H1 (cell line): Measurements from ENCODE around the gene DNM1L. TPM values are rescaled to one million over a fixed set of nuclear protein-coding genes. Genes with fewer than 3 reads are reported as not detected.

Source experiments
- CTCF ChIA-PET: fragments of 300-600 bp; sonication (Branson Sonifier 250); formaldehyde crosslinking; loops from one replicate; lab custom pipeline; 2021; ENCODE audit not compliant: partially characterized antibody; lab: Charles Lee
- POLR2A ChIA-PET: fragments of 300-600 bp; sonication (Branson Sonifier 250); formaldehyde crosslinking; loops from one replicate; lab custom pipeline; 2021; ENCODE audit warnings: inconsistent platforms; ENCODE audit not compliant: partially characterized antibody; lab: Charles Lee
- DNase-seq, 2 experiments: peaks; one replicate each; pipeline versions ENCODE4 v3.0.0 to v3.0.0-alpha.2; 2010 to 2022; ENCODE audit warnings: low spot score in 2 of 2, low read depth in 1 of 2, mixed read lengths in 1 of 2
- FAIRE-seq: peaks from 2 replicates; lab custom pipeline; 2011; peaks lifted over from hg19 to GRCh38; lab: Jason Lieb, UNC
- H2AFZ ChIP-seq: 2 replicates; pipeline ENCODE4 v1.8.1; 2012; ENCODE audit warnings: low read length, inconsistent platforms
- H2AK5ac ChIP-seq: 2 replicates; pipeline ENCODE4 v1.6.1; 2013; ENCODE audit warnings: low read depth, low read length
- H2BK120ac ChIP-seq: replicated peaks from 2 replicates; pipeline ENCODE3; 2013; ENCODE audit warnings: low read depth, low read length, inconsistent platforms
- H2BK12ac ChIP-seq: 2 replicates; pipeline ENCODE4 v1.6.1; 2013; ENCODE audit warnings: low read depth, low read length
- H2BK15ac ChIP-seq: 2 replicates; pipeline ENCODE4 v1.6.1; 2013; ENCODE audit warnings: low read length
- H2BK20ac ChIP-seq: 2 replicates; pipeline ENCODE4 v1.6.1; 2013; ENCODE audit warnings: low read length
- H2BK5ac ChIP-seq: 2 replicates; pipeline ENCODE4 v1.6.1; 2013; ENCODE audit warnings: low read depth, low read length
- H3K14ac ChIP-seq: 2 replicates; pipeline ENCODE4 v1.6.1; 2013; ENCODE audit warnings: inconsistent platforms; ENCODE audit not compliant: insufficient read length
- H3K18ac ChIP-seq: 2 replicates; pipeline ENCODE4 v1.6.1; 2013; ENCODE audit warnings: low read length; ENCODE audit errors: extremely low read depth
- H3K23ac ChIP-seq: 2 replicates; pipeline ENCODE4 v1.6.1; 2013; ENCODE audit warnings: inconsistent platforms; ENCODE audit not compliant: insufficient read length
- H3K23me2 ChIP-seq: 2 replicates; pipeline ENCODE4 v1.6.1; 2013; ENCODE audit warnings: low read depth, low read length
- H3K27ac ChIP-seq: 2 replicates; pipeline ENCODE4 v1.6.1; 2011; ENCODE audit warnings: low read depth, low read length, inconsistent platforms
- H3K27me3 ChIP-seq, 4 experiments: replicated peaks in 1 of 4; 1 replicate in 1 of 4; 2 replicates in 3 of 4; pipeline versions ENCODE4 v1.6.1 to v1.8.1; 2011 to 2013; ENCODE audit warnings: low read length in 3 of 4, mild to moderate bottlenecking in 3 of 4, inconsistent platforms in 2 of 4, mixed read lengths in 2 of 4, moderate library complexity in 1 of 4; ENCODE audit not compliant: control insufficient read depth in 3 of 4, insufficient read depth in 3 of 4; ENCODE audit errors: extremely low read depth in 1 of 4
- H3K36me3 ChIP-seq, 4 experiments: 2 replicates each; pipeline versions ENCODE4 v1.6.1 to v1.8.1; 2011 to 2013; ENCODE audit warnings: mild to moderate bottlenecking in 4 of 4, low read length in 3 of 4, moderate library complexity in 2 of 4, control low read depth in 1 of 4, inconsistent platforms in 1 of 4; ENCODE audit not compliant: insufficient read depth in 4 of 4, control insufficient read depth in 2 of 4
- H3K4ac ChIP-seq: replicated peaks from 2 replicates; pipeline ENCODE3; 2013; ENCODE audit warnings: low read length, low read depth, mixed read lengths, inconsistent platforms; ENCODE audit not compliant: insufficient read length
- H3K4me1 ChIP-seq, 4 experiments: replicated peaks in 1 of 4; 1 replicate in 1 of 4; 2 replicates in 3 of 4; pipeline versions ENCODE4 v1.6.1 to v1.8.1; 2011 to 2013; ENCODE audit warnings: low read length in 3 of 4, inconsistent platforms in 2 of 4, mixed read lengths in 1 of 4; ENCODE audit not compliant: insufficient read depth in 4 of 4, control insufficient read depth in 3 of 4
- H3K4me2 ChIP-seq, 2 experiments: 2 replicates each; pipeline versions ENCODE4 v1.6.1 to v1.8.1; 2011 to 2013; ENCODE audit warnings: low read depth in 2 of 2, low read length in 2 of 2, control low read depth in 1 of 2, inconsistent platforms in 1 of 2, mild to moderate bottlenecking in 1 of 2; ENCODE audit not compliant: insufficient read depth in 1 of 2
- H3K4me3 ChIP-seq, 4 experiments: fragments of 200-600, 300-600 bp in 1 of 4; sonication (generic), shearing (Covaris generic), sonication (Bioruptor Twin) in 1 of 4; 2 replicates each; pipeline versions ENCODE4 v1.5.1 to v1.8.1; 2011 to 2016; ENCODE audit warnings: low read length in 4 of 4, low read depth in 3 of 4, control low read depth in 2 of 4, inconsistent platforms in 2 of 4, mild to moderate bottlenecking in 2 of 4, mixed read lengths in 1 of 4, moderate library complexity in 1 of 4; ENCODE audit not compliant: insufficient read depth in 2 of 4; ENCODE audit errors: extremely low read depth in 1 of 4
- H3K56ac ChIP-seq: replicated peaks from 2 replicates; pipeline ENCODE3; 2013; ENCODE audit warnings: low read depth, mild to moderate bottlenecking, mixed read lengths, low read length, inconsistent platforms; ENCODE audit not compliant: insufficient read length
- H3K79me1 ChIP-seq: 2 replicates; pipeline ENCODE4 v1.6.1; 2013; ENCODE audit warnings: low read depth, low read length, control low read depth
- H3K79me2 ChIP-seq, 2 experiments: 2 replicates each; pipeline versions ENCODE4 v1.6.1 to v1.8.1; 2012 to 2013; ENCODE audit warnings: low read length in 2 of 2, mild to moderate bottlenecking in 2 of 2, inconsistent platforms in 1 of 2; ENCODE audit not compliant: insufficient read depth in 2 of 2, control insufficient read depth in 1 of 2
- H3K9ac ChIP-seq, 4 experiments: replicated peaks in 1 of 4; 1 replicate in 1 of 4; 2 replicates in 3 of 4; pipeline versions ENCODE4 v1.6.1 to v1.8.1; 2011 to 2013; ENCODE audit warnings: low read depth in 3 of 4, low read length in 3 of 4, control low read depth in 2 of 4, mild to moderate bottlenecking in 2 of 4, moderate library complexity in 2 of 4, inconsistent platforms in 1 of 4; ENCODE audit errors: extremely low read depth in 1 of 4
- H3K9me3 ChIP-seq, 2 experiments: 2 replicates each; pipeline versions ENCODE4 v1.6.1 to v1.8.1; 2012 to 2013; ENCODE audit warnings: mild to moderate bottlenecking in 2 of 2, moderate library complexity in 2 of 2, control low read depth in 1 of 2, inconsistent platforms in 1 of 2, low read depth in 1 of 2, low read length in 1 of 2, mixed read lengths in 1 of 2; ENCODE audit not compliant: insufficient read depth in 2 of 2
- H4K20me1 ChIP-seq, 2 experiments: replicated peaks in 1 of 2; 2 replicates each; pipeline versions ENCODE3 to v1.8.1; 2011 to 2013; ENCODE audit warnings: inconsistent platforms in 2 of 2, low read length in 2 of 2, mild to moderate bottlenecking in 1 of 2; ENCODE audit not compliant: insufficient read depth in 2 of 2, control insufficient read depth in 1 of 2
- H4K5ac ChIP-seq: 2 replicates; pipeline ENCODE4 v1.6.1; 2013; ENCODE audit warnings: low read length, low read depth, mixed read lengths, inconsistent platforms; ENCODE audit not compliant: insufficient read length
- H4K8ac ChIP-seq: 2 replicates; pipeline ENCODE4 v1.8.0; 2013; ENCODE audit warnings: mild to moderate bottlenecking, moderate library complexity, low read length, inconsistent platforms; ENCODE audit not compliant: insufficient read depth; ENCODE audit errors: extremely low read depth
- H4K91ac ChIP-seq: replicated peaks from 2 replicates; pipeline ENCODE3; 2013; ENCODE audit warnings: low read length, mixed read lengths, inconsistent platforms; ENCODE audit not compliant: insufficient read length
- CBX5 ChIP-seq: fragments of 300-800, 300-1000 bp; sonication (generic); IDR thresholded peaks from 2 replicates; pipeline ENCODE4 v1.7.1; 2016; ENCODE audit warnings: antibody characterized with exemption, low read length, low read depth
- CTCF ChIP-seq, 3 experiments: IDR thresholded peaks; 1 replicate in 2 of 3; 2 replicates in 1 of 3; pipeline versions ENCODE4 v1.5.1 to v1.6.1; 2011; ENCODE audit warnings: low read length in 3 of 3, mild to moderate bottlenecking in 3 of 3, inconsistent platforms in 2 of 3, low read depth in 1 of 3, moderate library complexity in 1 of 3; ENCODE audit not compliant: insufficient read depth in 1 of 3; ENCODE audit errors: control extremely low read depth in 1 of 3
- EGR1 ChIP-seq: IDR thresholded peaks from 2 replicates; pipeline ENCODE4 v1.6.1; 2011; ENCODE audit warnings: low read depth, low read length, borderline replicate concordance
- EZH2 ChIP-seq: fragments of 200-600 bp; sonication (generic); IDR thresholded peaks from 2 replicates; pipeline ENCODE4 v1.7.1; 2012; ENCODE audit warnings: low read depth, mild to moderate bottlenecking, moderate library complexity, low read length, inconsistent platforms; ENCODE audit not compliant: severe bottlenecking
- FOSL1 ChIP-seq: IDR thresholded peaks from 2 replicates; pipeline ENCODE4 v1.6.1; 2011; ENCODE audit warnings: mild to moderate bottlenecking, low read depth, low read length, moderate library complexity; ENCODE audit not compliant: insufficient read depth
- JUN ChIP-seq: IDR thresholded peaks from 2 replicates; pipeline ENCODE4 v1.6.1; 2011; ENCODE audit warnings: low read depth, mild to moderate bottlenecking, improper control_type of control experiment, low read length
- JUND ChIP-seq: IDR thresholded peaks from 2 replicates; pipeline ENCODE4 v1.6.1; 2011; ENCODE audit warnings: mild to moderate bottlenecking, improper control_type of control experiment, low read length
- KDM5A ChIP-seq: fragments of 200-600 bp; IDR thresholded peaks from 2 replicates; pipeline ENCODE4 v1.7.1; 2012; ENCODE audit warnings: mild to moderate bottlenecking, low read length, inconsistent platforms, mixed read lengths
- SP1 ChIP-seq: IDR thresholded peaks from 2 replicates; pipeline ENCODE4 v1.6.1; 2011; ENCODE audit warnings: low read depth, low read length
- SP2 ChIP-seq: IDR thresholded peaks from 2 replicates; pipeline ENCODE4 v1.6.1; 2012; ENCODE audit warnings: mild to moderate bottlenecking, low read length, inconsistent platforms
- TAF7 ChIP-seq: optimal IDR thresholded peaks from 2 replicates; pipeline ENCODE3; 2011; ENCODE audit warnings: low read depth, mild to moderate bottlenecking, inconsistent platforms, low read length, moderate library complexity, borderline replicate concordance
- TBP ChIP-seq: IDR thresholded peaks from 2 replicates; pipeline ENCODE4 v1.6.1; 2011; ENCODE audit warnings: low read depth, low read length, improper control_type of control experiment
- WGBS, 2 experiments: shearing (Covaris generic) in 1 of 2; methylation state at CpG; one replicate each; pipeline versions ENCODE4 v1.1.6 to v1.1.7; 2013 to 2015; ENCODE audit warnings: low lambda C conversion rate in 2 of 2, mixed read lengths in 2 of 2, inconsistent platforms in 1 of 2, low coverage in 1 of 2, missing lambda C conversion rate in 1 of 2; ENCODE audit not compliant: insufficient replicate concordance in 2 of 2, insufficient coverage in 1 of 2, insufficient read length in 1 of 2; ENCODE audit errors: extremely low coverage in 1 of 2, missing lambda C conversion rate in 1 of 2; 5-methylcytosine and 5-hydroxymethylcytosine counted together
- polyA plus RNA-seq, 7 experiments: library from polyadenylated mRNA; depleted of rRNA in 3 of 7; stranded (reverse) in 5 of 7; unstranded in 2 of 7; fragments of >200 nt in 5 of 7; fragments of 200-250 nt in 2 of 7; gene quantifications; 1 replicate in 5 of 7; 2 replicates in 1 of 7; 4 replicates in 1 of 7; pipeline versions ENCODE4 v1.2.1 to v1.2.3, GENCODE V29; 2011 to 2013; ENCODE audit warnings: missing spikeins in 2 of 7, mixed read lengths in 2 of 7
- total RNA-seq: library from RNA; stranded (reverse); fragmentation: NEBNext Ultra II Directional; extraction: Animal tissue kit (Norgen Biotek cat#: 25700); gene quantifications from 2 replicates; pipeline ENCODE4 v1.2.1, GENCODE V29; 2021

The DNM1L gene
- total and polyA plus RNA-seq, 2 of the 8 experiments (the other 6 are each of a cell fraction or from before 2014, with no cell fraction given): 23.7 to 93.9 TPM

- Histone ChIP-seq H4K91ac (no peak overlapping the region), H3K79me1 (no peaks in the 10 kb centered on the region), H3K4me1 (peaks cover 0 to 3% (median under 1%) of the 10 kb centered on the region in 4 experiments; a peak in 2 of 7 replicates), H4K8ac (no peak overlapping the region), H2BK120ac (no peak overlapping the region), H2BK15ac (no peak overlapping the region), H3K79me2 (no peaks in the 10 kb centered on the region), H3K23ac (no peak overlapping the region), H3K23me2 (no peaks in the 10 kb centered on the region), H3K18ac (no peak overlapping the region), H4K20me1 (peaks cover 1 to 4% of the 10 kb centered on the region in 2 experiments), H2BK12ac (no peak overlapping the region), H3K4me2 (no peak overlapping the region), H3K4ac (no peak overlapping the region), H2BK5ac (no peak overlapping the region), H2BK20ac (no peak overlapping the region), H2AK5ac (no peak overlapping the region), H3K9me3 (no peaks in the 10 kb centered on the region), H3K9ac (no peak overlapping the region), H2AFZ (no peak overlapping the region), H3K56ac (no peak overlapping the region), H3K27ac (no peak overlapping the region), H3K4me3 (no peak overlapping the region), H3K36me3 (peaks cover 0 to 73% (median 26%) of the 10 kb centered on the region in 4 experiments; a peak in 6 of 8 replicates), H3K14ac (no peak overlapping the region), H3K27me3 (no peaks in the 10 kb centered on the region), H4K5ac (no peak overlapping the region)
- CTCF ChIA-PET: interaction anchor here (0.9 kb wide), 1 partner anchor 62 kb away, joined by 3 read pairs; no protein-coding TSS in a partner anchor
- POLR2A ChIA-PET: no interaction called here
- DNase-seq (no peak), FAIRE-seq (peak; percentile 73)
- 51% methylated on average over 2 of the region's 2 CpGs; no CpG with 5 or more reads in 1 of the 2 experiments for WGBS, 2 experiments
- no peak for TF ChIP-seq FOSL1
- TF ChIP-seq CTCF (IDR thresholded peaks at IDR 0.05; ENCODE audit: control extremely low read depth in 1 of 3, insufficient read depth in 1 of 3, low read depth in 1 of 3, low read length in 3 of 3): no peak
- TF ChIP-seq TBP: no peak
- TF ChIP-seq KDM5A: no peak
- TF ChIP-seq EZH2: no peak
- no peak for TF ChIP-seq JUND
- TF ChIP-seq EGR1: no peak
- TF ChIP-seq CBX5: no peak
- TF ChIP-seq SP1: no peak
- TF ChIP-seq TAF7: no peak
- TF ChIP-seq JUN: no peak
- no peak for TF ChIP-seq SP2
Observed at GRCh38 chr12:32739279-32739678, 60.2 kb downstream of the DNM1L start.
